Duodenal mucosa (tissue), 2 donors: ENCODE results near the gene WWP2.
A peak's percentile ranks its signal among the peaks of the same experiment; 100 is the strongest.

Experiments used
- H3K27ac ChIP-seq: one replicate; pipeline ENCODE4 v1.7.0; 2013; ENCODE audit warnings: low read depth, low read length
- H3K27me3 ChIP-seq, 2 donors: one replicate each; pipeline ENCODE4 v1.7.0; 2013; ENCODE audit warnings: low read length in 2 of 2, control low read depth in 1 of 2; ENCODE audit not compliant: insufficient read depth in 2 of 2, control insufficient read depth in 1 of 2
- H3K36me3 ChIP-seq, 2 donors: one replicate each; pipeline ENCODE4 v1.7.0; 2013; ENCODE audit warnings: low read length in 2 of 2, control low read depth in 1 of 2; ENCODE audit not compliant: insufficient read depth in 2 of 2, control insufficient read depth in 1 of 2
- H3K4me1 ChIP-seq, 2 donors: one replicate each; pipeline ENCODE4 v1.7.0; 2013; ENCODE audit warnings: low read length in 2 of 2, control low read depth in 1 of 2; ENCODE audit not compliant: insufficient read depth in 2 of 2, control insufficient read depth in 1 of 2
- H3K4me3 ChIP-seq, 2 donors: one replicate each; pipeline ENCODE4 v1.7.0; 2013; ENCODE audit warnings: low read length in 2 of 2, low read depth in 1 of 2
- H3K9ac ChIP-seq, 2 donors: one replicate each; pipeline ENCODE4 v1.7.0; 2013; ENCODE audit warnings: low read length in 2 of 2, low read depth in 1 of 2
- H3K9me3 ChIP-seq, 2 donors: one replicate each; pipeline ENCODE4 v1.7.0; 2013; ENCODE audit warnings: low read length in 2 of 2, control low read depth in 1 of 2; ENCODE audit not compliant: control insufficient read depth in 1 of 2

The WWP2 gene

GRCh38 chr16:69838489-69838888 lies 76.4 kb downstream of the WWP2 start:
- Histone ChIP-seq H3K36me3 (peaks cover 5 to 16% of the 10 kb centered on the region in 2 donors), H3K4me1 (peaks cover 43 to 45% of the 10 kb centered on the region in 2 donors), H3K9ac (no peak overlapping the region), H3K9me3 (no peaks in the 10 kb centered on the region), H3K27me3 (no peaks in the 10 kb centered on the region), H3K4me3 (no peak overlapping the region), H3K27ac (peak overlapping the region; percentile 53)

- H3K9me3 ChIP-seq: no peaks in the 10 kb centered on the region
- peak overlapping the region; percentile 20 to 22 for H3K9ac ChIP-seq
- H3K4me3 ChIP-seq: no peak overlapping the region
- H3K27me3 ChIP-seq: no peaks in the 10 kb centered on the region
- H3K27ac ChIP-seq: peak overlapping the region; percentile 6
- H3K4me1 ChIP-seq: peaks cover 35 to 38% of the 10 kb centered on the region in 2 donors
- H3K36me3 ChIP-seq: peaks cover 5 to 23% of the 10 kb centered on the region in 2 donors
Measured at GRCh38 chr16:69839240-69839688, 77.1 kb downstream of the WWP2 start.

GRCh38 chr16:69839798-69840409 lies 77.8 kb downstream of the WWP2 start:
- H3K27ac ChIP-seq: peak overlapping the region; percentile 64
- H3K36me3 ChIP-seq: peaks cover 5 to 29% of the 10 kb centered on the region in 2 donors
- H3K9me3 ChIP-seq: no peaks in the 10 kb centered on the region
- H3K4me1 ChIP-seq: peaks cover 35 to 38% of the 10 kb centered on the region in 2 donors
- H3K4me3 ChIP-seq: peak overlapping the region in 1 of 2 donors; percentile 23
- H3K27me3 ChIP-seq: no peaks in the 10 kb centered on the region
- H3K9ac ChIP-seq: peak overlapping the region; percentile 20 to 22

GRCh38 chr16:69840975-69841374 lies 78.8 kb downstream of the WWP2 start:
- Histone ChIP-seq H3K9me3 (no peaks in the 10 kb centered on the region), H3K9ac (peak overlapping the region in 1 of 2 donors; percentile 24), H3K36me3 (peaks cover 5 to 33% of the 10 kb centered on the region in 2 donors), H3K27ac (peak overlapping the region; percentile 64), H3K27me3 (no peaks in the 10 kb centered on the region), H3K4me3 (peak overlapping the region; percentile 6 to 12), H3K4me1 (peaks cover 35 to 38% of the 10 kb centered on the region in 2 donors)

- Histone ChIP-seq H3K9ac (no peak overlapping the region), H3K9me3 (no peaks in the 10 kb centered on the region), H3K27ac (no peak overlapping the region), H3K27me3 (no peaks in the 10 kb centered on the region), H3K4me3 (no peak overlapping the region), H3K36me3 (peaks cover 5 to 33% of the 10 kb centered on the region in 2 donors), H3K4me1 (peaks cover 32 to 36% of the 10 kb centered on the region in 2 donors)
Measured at GRCh38 chr16:69844441-69844840, 82.3 kb downstream of the WWP2 start.

- no peak overlapping the region for H3K9ac ChIP-seq
- peaks cover 5 to 33% of the 10 kb centered on the region in 2 donors for H3K36me3 ChIP-seq
- no peaks in the 10 kb centered on the region for H3K27me3 ChIP-seq
- H3K4me1 ChIP-seq: peaks cover 26 to 33% of the 10 kb centered on the region in 2 donors
- H3K27ac ChIP-seq: no peak overlapping the region
- no peaks in the 10 kb centered on the region for H3K9me3 ChIP-seq
- H3K4me3 ChIP-seq: no peak overlapping the region
Measured at GRCh38 chr16:69845181-69845580, 83.0 kb downstream of the WWP2 start.

GRCh38 chr16:69847643-69848042 lies 85.5 kb downstream of the WWP2 start:
- Histone ChIP-seq H3K27me3 (no peaks in the 10 kb centered on the region), H3K9ac (no peak overlapping the region), H3K4me3 (no peak overlapping the region), H3K27ac (no peak overlapping the region), H3K36me3 (peaks cover 0 to 30% of the 10 kb centered on the region in 2 donors), H3K4me1 (peaks cover 8 to 15% of the 10 kb centered on the region in 2 donors), H3K9me3 (no peaks in the 10 kb centered on the region)

GRCh38 chr16:69848637-69849545 lies 86.8 kb downstream of the WWP2 start:
- H3K9ac ChIP-seq: peak overlapping the region in 1 of 2 donors; percentile 25
- peaks cover 8 to 15% of the 10 kb centered on the region in 2 donors for H3K4me1 ChIP-seq
- H3K27ac ChIP-seq: peak overlapping the region; percentile 22
- H3K4me3 ChIP-seq: no peak overlapping the region
- no peaks in the 10 kb centered on the region for H3K9me3 ChIP-seq
- peaks cover 7 to 31% of the 10 kb centered on the region in 2 donors for H3K36me3 ChIP-seq
- H3K27me3 ChIP-seq: no peaks in the 10 kb centered on the region

- Histone ChIP-seq H3K27ac (no peak overlapping the region), H3K4me3 (no peak overlapping the region), H3K36me3 (peaks cover 7 to 19% of the 10 kb centered on the region in 2 donors), H3K9me3 (no peaks in the 10 kb centered on the region), H3K27me3 (no peaks in the 10 kb centered on the region), H3K9ac (no peak overlapping the region), H3K4me1 (peaks cover 8 to 15% of the 10 kb centered on the region in 2 donors)
Measured at GRCh38 chr16:69851491-69852240, 89.5 kb downstream of the WWP2 start.
